LNCaP clone FGC (cell line): Measurements from ENCODE around the gene SLC39A11.

ENCODE experiments used
- DNase-seq: peaks from one replicate; pipeline ENCODE4 v3.0.0-alpha.2; 2011; ENCODE audit warnings: low read depth
- H3K4me3 ChIP-seq: 2 replicates; pipeline ENCODE4 v1.5.1; 2011; ENCODE audit warnings: mild to moderate bottlenecking, low read depth, low read length, control low read depth
- TF ChIP-seq, protein P1 (sequence below): IDR thresholded peaks from 2 replicates; pipeline ENCODE4 v1.5.1; 2012; ENCODE audit warnings: mild to moderate bottlenecking; ENCODE audit not compliant: control insufficient read depth, insufficient read depth; ENCODE audit errors: extremely low read depth

The SLC39A11 gene

DNA sequence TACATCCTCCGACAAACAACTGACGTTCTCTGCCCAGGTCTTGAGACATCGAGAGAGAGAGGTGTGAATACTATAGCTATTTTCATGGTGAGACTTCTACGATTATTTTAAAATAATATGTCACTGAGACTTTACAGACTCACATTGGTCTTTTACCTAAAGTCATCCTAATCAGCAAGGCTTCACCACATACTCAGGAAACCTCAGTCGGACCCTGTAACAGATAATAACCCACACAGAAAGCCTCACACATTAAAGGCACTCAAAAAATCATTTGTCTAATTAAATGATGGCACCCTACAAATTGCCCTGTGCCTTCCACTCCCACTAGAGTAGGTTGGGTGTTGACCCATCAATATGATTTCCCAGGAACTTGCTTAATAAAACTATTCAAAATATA is 19.8 kb upstream of the SLC39A11 start:
- no peak overlapping the region for H3K4me3 ChIP-seq
- TF ChIP-seq, protein P1, sequence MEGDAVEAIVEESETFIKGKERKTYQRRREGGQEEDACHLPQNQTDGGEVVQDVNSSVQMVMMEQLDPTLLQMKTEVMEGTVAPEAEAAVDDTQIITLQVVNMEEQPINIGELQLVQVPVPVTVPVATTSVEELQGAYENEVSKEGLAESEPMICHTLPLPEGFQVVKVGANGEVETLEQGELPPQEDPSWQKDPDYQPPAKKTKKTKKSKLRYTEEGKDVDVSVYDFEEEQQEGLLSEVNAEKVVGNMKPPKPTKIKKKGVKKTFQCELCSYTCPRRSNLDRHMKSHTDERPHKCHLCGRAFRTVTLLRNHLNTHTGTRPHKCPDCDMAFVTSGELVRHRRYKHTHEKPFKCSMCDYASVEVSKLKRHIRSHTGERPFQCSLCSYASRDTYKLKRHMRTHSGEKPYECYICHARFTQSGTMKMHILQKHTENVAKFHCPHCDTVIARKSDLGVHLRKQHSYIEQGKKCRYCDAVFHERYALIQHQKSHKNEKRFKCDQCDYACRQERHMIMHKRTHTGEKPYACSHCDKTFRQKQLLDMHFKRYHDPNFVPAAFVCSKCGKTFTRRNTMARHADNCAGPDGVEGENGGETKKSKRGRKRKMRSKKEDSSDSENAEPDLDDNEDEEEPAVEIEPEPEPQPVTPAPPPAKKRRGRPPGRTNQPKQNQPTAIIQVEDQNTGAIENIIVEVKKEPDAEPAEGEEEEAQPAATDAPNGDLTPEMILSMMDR: no peak
- DNase-seq: no peak

DNA sequence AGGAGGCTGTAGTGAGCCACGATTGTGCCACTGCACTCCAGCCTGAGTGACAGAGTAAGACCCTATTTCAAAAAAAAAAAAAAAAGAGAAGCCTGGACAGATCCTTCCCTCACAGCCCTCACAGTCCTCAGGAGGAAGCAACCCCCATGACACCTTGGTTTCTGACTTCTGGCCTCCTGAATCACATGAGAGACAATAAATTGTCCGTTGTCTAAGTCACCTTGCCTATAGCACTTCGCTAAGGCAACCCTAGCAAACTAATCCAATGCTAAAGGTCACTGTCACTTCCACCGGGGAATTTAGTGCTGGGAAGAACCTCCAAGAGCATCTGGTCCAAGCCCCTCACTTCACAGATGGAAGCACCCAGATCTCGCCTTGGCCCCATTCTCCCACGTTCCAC is 18.9 kb upstream of the SLC39A11 start:
- TF ChIP-seq, protein P1: no peak
- no peak for DNase-seq
- H3K4me3 ChIP-seq: no peak overlapping the region

DNA sequence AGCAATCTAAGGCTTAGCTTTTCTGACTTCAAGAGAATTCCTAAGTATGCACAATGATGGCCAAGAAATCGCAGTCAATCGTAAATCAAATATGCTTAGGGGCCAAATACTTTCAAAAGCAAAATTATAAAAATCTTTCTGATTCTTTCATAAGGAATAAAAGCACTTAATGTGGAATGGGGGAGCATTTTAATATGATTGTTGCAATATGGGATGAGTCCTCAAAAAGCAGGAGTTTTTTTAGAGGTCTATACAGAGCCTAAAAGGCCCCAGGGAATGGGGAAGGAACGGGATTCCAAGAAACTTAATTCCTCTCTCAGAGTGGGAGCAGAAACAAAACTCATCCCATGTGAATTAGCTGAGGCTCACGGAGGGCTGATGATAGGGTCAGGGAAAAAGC is 14.7 kb upstream of the SLC39A11 start:
- TF ChIP-seq, protein P1: no peak
- no peak overlapping the region for H3K4me3 ChIP-seq
- DNase-seq: no peak

DNA sequence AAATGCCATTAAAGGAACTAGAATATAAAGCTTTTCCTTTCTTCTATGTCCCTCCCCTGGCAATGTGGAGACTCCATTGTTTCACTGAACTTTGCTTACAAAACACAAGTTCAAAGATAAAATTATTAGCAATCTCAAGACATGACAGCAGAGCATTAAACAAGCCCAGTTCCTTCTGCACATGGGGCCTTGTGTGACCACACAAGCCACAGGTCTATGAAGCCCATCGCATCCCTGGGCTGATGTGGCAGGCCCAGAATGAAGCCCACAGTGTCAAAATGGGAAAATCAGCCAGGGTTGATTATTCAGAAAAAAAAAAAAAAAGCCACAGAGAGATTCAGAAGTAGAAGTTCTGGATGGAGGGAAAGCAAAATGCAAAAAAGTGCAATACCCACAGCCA is 12.9 kb upstream of the SLC39A11 start:
- no peak for DNase-seq
- TF ChIP-seq, protein P1: no peak
- no peak overlapping the region for H3K4me3 ChIP-seq

DNA sequence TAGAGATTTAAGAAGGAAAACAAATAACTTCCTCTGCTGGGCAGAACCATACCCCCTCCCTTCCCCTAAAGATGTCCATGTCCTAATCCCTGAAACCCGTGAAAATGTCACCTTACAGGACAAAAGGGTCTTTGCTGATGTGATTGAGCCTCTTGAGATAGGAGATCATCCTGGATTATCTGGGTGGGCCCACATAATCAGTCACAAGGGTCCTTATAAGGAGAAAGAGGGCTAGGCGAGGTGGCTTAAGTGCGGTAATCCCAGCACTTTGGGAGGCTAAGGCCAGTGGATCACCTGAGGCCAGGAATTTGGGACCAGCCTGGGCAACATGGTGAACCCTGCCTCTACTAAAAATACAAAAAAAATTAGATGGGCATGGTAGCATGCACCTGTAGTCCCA is 12.0 kb upstream of the SLC39A11 start:
- no peak overlapping the region for H3K4me3 ChIP-seq
- DNase-seq: no peak
- TF ChIP-seq, protein P1: no peak

DNA sequence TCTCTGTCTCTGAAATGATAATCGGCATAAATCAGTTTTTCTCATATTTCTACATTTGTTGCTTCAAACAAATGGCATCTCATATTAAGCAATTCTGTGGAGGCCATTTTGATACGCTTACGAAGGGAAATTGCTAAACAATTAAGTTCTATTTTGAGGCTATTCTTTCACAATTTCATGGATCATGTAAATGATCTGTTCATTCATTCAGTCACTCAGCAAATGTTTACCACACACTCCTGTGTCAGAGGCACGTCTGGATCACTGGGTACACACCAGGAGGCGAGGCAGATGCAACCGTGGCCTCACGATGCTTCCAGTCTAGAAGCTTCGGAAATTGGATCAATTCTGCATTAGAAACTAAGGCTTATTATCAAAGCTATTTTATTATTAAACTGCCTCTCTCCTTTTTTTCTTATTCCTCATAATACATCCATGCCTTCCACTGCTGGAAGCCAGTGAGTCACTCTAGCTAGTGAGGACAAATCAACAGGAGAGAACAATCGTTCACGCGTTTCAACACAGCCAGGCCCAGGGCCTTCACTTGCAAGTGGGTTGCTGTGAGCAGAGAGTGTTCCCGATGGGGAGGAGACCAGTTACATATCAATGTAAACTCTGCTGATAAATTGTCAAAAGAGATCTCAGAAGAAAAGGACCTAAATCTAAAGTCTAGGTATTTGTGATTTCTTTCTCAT is 11.3 kb upstream of the SLC39A11 start:
- no peak for DNase-seq
- TF ChIP-seq, protein P1: no peak
- H3K4me3 ChIP-seq: no peak overlapping the region

DNA sequence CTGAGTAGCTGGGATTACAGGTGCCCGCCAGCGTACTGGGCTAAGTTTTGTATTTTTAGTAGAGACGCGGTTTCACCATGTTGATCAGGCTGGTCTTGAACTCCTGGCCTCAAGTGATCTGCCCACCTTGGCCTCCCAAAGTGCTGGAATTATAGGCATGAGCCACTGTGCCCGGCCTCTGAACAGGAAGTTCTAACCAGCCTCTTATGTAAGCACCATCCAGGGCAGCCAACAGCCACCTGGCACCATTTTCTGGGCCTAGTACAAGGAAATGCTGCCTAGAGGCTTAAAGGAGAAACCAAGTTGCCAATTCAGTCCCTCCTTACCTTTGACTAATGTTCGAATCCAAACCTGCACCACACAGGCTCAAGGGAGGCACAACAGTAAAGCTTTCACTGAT is 8.5 kb upstream of the SLC39A11 start:
- TF ChIP-seq, protein P1: no peak
- no peak overlapping the region for H3K4me3 ChIP-seq
- DNase-seq: no peak
